Osteoblast (primary cell): ENCODE results near the gene RBBP7. TPM values are rescaled to one million over a fixed set of nuclear protein-coding genes. Genes with fewer than 3 reads are reported as not detected.
"Not testable (repeated sequence)": the region's sequence is repeated elsewhere in the genome, so short reads cannot be mapped to it uniquely, and the experiment has no call there.

Source experiments
- DNase-seq: peaks from one replicate; pipeline ENCODE4 v3.0.0; 2011; ENCODE audit warnings: low spot score, mixed read lengths; ENCODE audit not compliant: insufficient read length; ENCODE audit errors: missing footprints
- H2AFZ ChIP-seq: 2 replicates; pipeline ENCODE4 v1.6.0; 2011; ENCODE audit warnings: mild to moderate bottlenecking, low read length
- H3K27ac ChIP-seq: 2 replicates; pipeline ENCODE4 v1.5.1; 2011; ENCODE audit warnings: mild to moderate bottlenecking, low read depth, low read length, moderate library complexity
- H3K27me3 ChIP-seq: 2 replicates; pipeline ENCODE4 v1.6.0; 2012; ENCODE audit warnings: mild to moderate bottlenecking, control low read depth, inconsistent platforms, low read length, moderate library complexity; ENCODE audit not compliant: insufficient read depth
- H3K36me3 ChIP-seq: 2 replicates; pipeline ENCODE4 v1.5.1; 2011; ENCODE audit warnings: mild to moderate bottlenecking, low read length, control low read depth, moderate library complexity; ENCODE audit not compliant: insufficient read depth
- H3K4me1 ChIP-seq: 2 replicates; pipeline ENCODE4 v1.5.1; 2011; ENCODE audit warnings: mild to moderate bottlenecking, low read length, control low read depth, moderate library complexity; ENCODE audit not compliant: insufficient read depth
- H3K4me2 ChIP-seq: 2 replicates; pipeline ENCODE4 v1.6.0; 2011; ENCODE audit warnings: mild to moderate bottlenecking, low read length; ENCODE audit not compliant: insufficient read depth
- H3K4me3 ChIP-seq: fragments of 200-600 bp; sonication (generic); 3 replicates; pipeline ENCODE4 v1.5.1; 2012; ENCODE audit warnings: mild to moderate bottlenecking, low read length, inconsistent platforms; ENCODE audit not compliant: insufficient read depth
- H3K79me2 ChIP-seq: 2 replicates; pipeline ENCODE4 v1.6.0; 2012; ENCODE audit warnings: mild to moderate bottlenecking, low read length, control low read depth, inconsistent platforms; ENCODE audit not compliant: insufficient read depth
- H3K9me3 ChIP-seq: 2 replicates; pipeline ENCODE4 v1.5.1; 2011; ENCODE audit warnings: low read depth, low read length, control low read depth
- H4K20me1 ChIP-seq: 2 replicates; pipeline ENCODE4 v1.6.0; 2012; ENCODE audit warnings: mild to moderate bottlenecking, low read length, control low read depth; ENCODE audit not compliant: insufficient read depth
- total RNA-seq: library from RNA; depleted of rRNA; stranded (reverse); fragments of >200 nt; gene quantifications from 2 replicates; pipeline ENCODE4 v1.2.3, GENCODE V29; 2012
- TF ChIP-seq, protein P1 (sequence below): IDR thresholded peaks from 2 replicates; pipeline ENCODE4 v1.5.1; 2011; ENCODE audit warnings: mild to moderate bottlenecking, low read depth, low read length, moderate library complexity; ENCODE audit errors: extremely low read depth

Gene RBBP7
- total RNA-seq, 1 donor = 69.8 TPM

DNA sequence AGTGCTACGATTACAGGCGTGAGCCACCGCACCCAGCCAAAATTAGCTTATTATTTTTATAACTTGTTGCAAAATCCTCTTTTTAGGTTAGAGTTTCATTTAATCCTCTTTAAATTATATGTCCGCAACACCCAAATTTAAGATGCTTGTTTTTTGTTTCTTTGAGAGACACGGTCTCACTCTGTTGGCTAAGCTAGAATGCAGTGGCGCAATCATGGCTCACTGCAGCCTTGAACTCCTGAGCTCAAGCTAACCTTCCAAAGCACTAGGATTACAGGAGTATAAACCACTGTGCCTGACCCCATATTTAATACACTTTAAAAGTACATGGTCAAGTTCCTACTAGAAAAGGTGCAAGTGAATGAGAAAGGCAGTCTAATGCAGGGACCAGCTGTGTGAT lies 2.2 kb downstream of the RBBP7 start:
- peaks cover 19% of the 10 kb centered on the region for H3K4me1 ChIP-seq
- H3K27me3 ChIP-seq = peaks cover 15% of the 10 kb centered on the region
- H3K79me2 ChIP-seq = peaks cover 62% of the 10 kb centered on the region
- H3K36me3 ChIP-seq = peaks cover 2% of the 10 kb centered on the region
- H3K27ac ChIP-seq = no peak overlapping the region
- DNase-seq = no peak
- H4K20me1 ChIP-seq = peaks cover 32% of the 10 kb centered on the region
- no peak overlapping the region for H2AFZ ChIP-seq
- TF ChIP-seq, protein P1, sequence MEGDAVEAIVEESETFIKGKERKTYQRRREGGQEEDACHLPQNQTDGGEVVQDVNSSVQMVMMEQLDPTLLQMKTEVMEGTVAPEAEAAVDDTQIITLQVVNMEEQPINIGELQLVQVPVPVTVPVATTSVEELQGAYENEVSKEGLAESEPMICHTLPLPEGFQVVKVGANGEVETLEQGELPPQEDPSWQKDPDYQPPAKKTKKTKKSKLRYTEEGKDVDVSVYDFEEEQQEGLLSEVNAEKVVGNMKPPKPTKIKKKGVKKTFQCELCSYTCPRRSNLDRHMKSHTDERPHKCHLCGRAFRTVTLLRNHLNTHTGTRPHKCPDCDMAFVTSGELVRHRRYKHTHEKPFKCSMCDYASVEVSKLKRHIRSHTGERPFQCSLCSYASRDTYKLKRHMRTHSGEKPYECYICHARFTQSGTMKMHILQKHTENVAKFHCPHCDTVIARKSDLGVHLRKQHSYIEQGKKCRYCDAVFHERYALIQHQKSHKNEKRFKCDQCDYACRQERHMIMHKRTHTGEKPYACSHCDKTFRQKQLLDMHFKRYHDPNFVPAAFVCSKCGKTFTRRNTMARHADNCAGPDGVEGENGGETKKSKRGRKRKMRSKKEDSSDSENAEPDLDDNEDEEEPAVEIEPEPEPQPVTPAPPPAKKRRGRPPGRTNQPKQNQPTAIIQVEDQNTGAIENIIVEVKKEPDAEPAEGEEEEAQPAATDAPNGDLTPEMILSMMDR = no peak
- no peaks in the 10 kb centered on the region for H3K9me3 ChIP-seq
- H3K4me2 ChIP-seq = peak overlapping the region; percentile 84
- no peak overlapping the region for H3K4me3 ChIP-seq

DNA sequence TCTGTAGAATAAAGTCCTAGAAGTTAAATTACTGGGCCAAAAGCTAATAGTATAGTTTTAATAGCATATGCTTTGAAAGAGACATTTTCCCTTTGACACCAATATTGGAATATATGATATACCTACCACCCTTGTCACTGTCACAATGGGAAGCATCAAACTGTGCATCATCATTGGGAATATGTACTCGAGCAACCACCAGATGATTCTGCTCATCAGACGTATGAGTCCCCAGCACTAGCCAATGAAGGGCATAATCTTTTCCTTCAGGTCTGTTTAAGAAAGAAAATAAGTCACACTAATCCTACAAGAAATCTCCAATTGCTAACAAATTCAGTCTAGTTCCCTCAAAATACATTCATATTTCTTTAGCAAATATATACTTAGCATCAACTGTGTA lies 7.3 kb downstream of the RBBP7 start:
- H3K27me3 ChIP-seq = no peaks in the 10 kb centered on the region
- peaks cover 86% of the 10 kb centered on the region for H3K79me2 ChIP-seq
- H3K27ac ChIP-seq = no peak overlapping the region
- H3K4me3 ChIP-seq = no peak overlapping the region
- H2AFZ ChIP-seq = no peak overlapping the region
- peaks cover 26% of the 10 kb centered on the region for H3K36me3 ChIP-seq
- H4K20me1 ChIP-seq = peaks cover 23% of the 10 kb centered on the region
- H3K4me1 ChIP-seq = no peaks in the 10 kb centered on the region
- DNase-seq = no peak
- no peak overlapping the region for H3K4me2 ChIP-seq
- no peaks in the 10 kb centered on the region for H3K9me3 ChIP-seq
- TF ChIP-seq, protein P1 = no peak

DNA sequence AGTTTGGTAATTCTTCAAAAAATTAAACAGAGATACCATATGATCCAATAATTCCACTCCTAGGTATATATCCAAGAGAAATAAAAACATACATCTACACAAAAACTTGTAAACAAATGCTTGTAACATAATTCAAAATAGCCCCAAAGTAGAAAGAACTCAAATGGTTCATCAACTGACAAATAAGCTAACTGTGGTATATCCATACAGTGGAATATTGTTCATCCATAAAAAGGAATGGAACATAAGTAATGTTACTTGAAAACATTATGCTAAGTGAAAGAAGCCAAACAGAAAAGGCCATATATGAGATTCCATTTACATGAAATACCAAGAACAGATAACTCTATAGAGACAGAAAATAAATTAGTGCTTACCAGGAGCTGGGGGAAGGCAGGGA lies 13.4 kb downstream of the RBBP7 start:
- H3K9me3 ChIP-seq = no peaks in the 10 kb centered on the region
- TF ChIP-seq, protein P1 = no peak
- no peak for DNase-seq
- H3K27me3 ChIP-seq = no peaks in the 10 kb centered on the region
- peaks cover 2% of the 10 kb centered on the region for H4K20me1 ChIP-seq
- no peak overlapping the region for H3K27ac ChIP-seq
- no peak overlapping the region for H3K4me3 ChIP-seq
- H3K4me1 ChIP-seq = no peaks in the 10 kb centered on the region
- peaks cover 66% of the 10 kb centered on the region for H3K79me2 ChIP-seq
- H3K4me2 ChIP-seq = no peak overlapping the region
- H3K36me3 ChIP-seq = peaks cover 47% of the 10 kb centered on the region
- H2AFZ ChIP-seq = no peak overlapping the region

DNA sequence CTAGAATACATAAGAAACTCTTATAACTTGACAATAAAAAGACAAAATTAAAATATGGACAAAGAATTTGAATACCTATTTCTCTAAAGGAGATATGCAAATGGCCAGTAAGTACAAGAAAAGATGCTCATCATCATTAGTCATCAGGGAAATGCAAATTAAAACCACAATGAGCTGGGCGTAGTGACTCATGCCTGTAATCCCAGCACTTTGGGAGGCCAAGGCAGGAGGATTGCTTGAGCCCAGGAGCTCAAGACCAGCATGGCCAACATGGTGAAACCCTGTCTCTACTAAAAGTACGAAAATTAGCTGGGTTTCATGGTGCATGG lies 14.1 kb downstream of the RBBP7 start:
- H3K4me1 ChIP-seq, H3K27me3 ChIP-seq, H3K4me3 ChIP-seq, DNase-seq, H4K20me1 ChIP-seq, H3K9me3 ChIP-seq, H3K27ac ChIP-seq, H2AFZ ChIP-seq, H3K4me2 ChIP-seq: not testable (repeated sequence)
- Histone ChIP-seq H3K79me2 (peaks cover 59% of the 10 kb centered on the region), H3K36me3 (peaks cover 41% of the 10 kb centered on the region)
